Right lobe of liver (tissue), 4 donors: ENCODE measurements around the gene MICOS13.

Source experiments
- POLR2A ChIP-seq: fragments of 450-650 bp; IDR thresholded peaks from one replicate; pipeline ENCODE4 v1.6.1; 2017; ENCODE audit warnings: antibody characterized with exemption, mild to moderate bottlenecking
- TF ChIP-seq, protein P1 (sequence below), 4 donors: fragments of 200-600 bp in 3 of 4; fragments of 450-650 bp in 1 of 4; IDR thresholded peaks; one replicate each; pipeline versions ENCODE4 v1.5.1 to v1.8.0; 2016 to 2022; ENCODE audit warnings: antibody characterized with exemption in 4 of 4, mild to moderate bottlenecking in 2 of 4
- donor health status: DM: no; HTN: no; CAD: no.
- donor health status: DM: no; HTN: no; CAD: no.
- donor health status: DM: no; HTN: yes; CAD: no.

- TF ChIP-seq, protein P1, sequence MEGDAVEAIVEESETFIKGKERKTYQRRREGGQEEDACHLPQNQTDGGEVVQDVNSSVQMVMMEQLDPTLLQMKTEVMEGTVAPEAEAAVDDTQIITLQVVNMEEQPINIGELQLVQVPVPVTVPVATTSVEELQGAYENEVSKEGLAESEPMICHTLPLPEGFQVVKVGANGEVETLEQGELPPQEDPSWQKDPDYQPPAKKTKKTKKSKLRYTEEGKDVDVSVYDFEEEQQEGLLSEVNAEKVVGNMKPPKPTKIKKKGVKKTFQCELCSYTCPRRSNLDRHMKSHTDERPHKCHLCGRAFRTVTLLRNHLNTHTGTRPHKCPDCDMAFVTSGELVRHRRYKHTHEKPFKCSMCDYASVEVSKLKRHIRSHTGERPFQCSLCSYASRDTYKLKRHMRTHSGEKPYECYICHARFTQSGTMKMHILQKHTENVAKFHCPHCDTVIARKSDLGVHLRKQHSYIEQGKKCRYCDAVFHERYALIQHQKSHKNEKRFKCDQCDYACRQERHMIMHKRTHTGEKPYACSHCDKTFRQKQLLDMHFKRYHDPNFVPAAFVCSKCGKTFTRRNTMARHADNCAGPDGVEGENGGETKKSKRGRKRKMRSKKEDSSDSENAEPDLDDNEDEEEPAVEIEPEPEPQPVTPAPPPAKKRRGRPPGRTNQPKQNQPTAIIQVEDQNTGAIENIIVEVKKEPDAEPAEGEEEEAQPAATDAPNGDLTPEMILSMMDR (IDR thresholded peaks at IDR 0.05) = no peak
- no peak for TF ChIP-seq POLR2A
These were observed 37.3 kb downstream of the MICOS13 start for GRCh38 chr19:5643060-5643459.
